B cell (primary cell): Measurements from ENCODE around the gene NRXN2.

Experiments
- CTCF ChIP-seq: fragments of 200-600 bp; IDR thresholded peaks from one replicate; pipeline ENCODE4 v1.8.0; 2022; ENCODE audit warnings: antibody characterized with exemption, mild to moderate bottlenecking
- EZH2 ChIP-seq: IDR thresholded peaks from 2 replicates; pipeline ENCODE4 v1.6.1; 2012; ENCODE audit warnings: borderline replicate concordance, low read depth, mild to moderate bottlenecking, moderate library complexity, low read length; ENCODE audit not compliant: insufficient read depth, poor library complexity, severe bottlenecking

- TF ChIP-seq CTCF, result no peak
- TF ChIP-seq EZH2, result no peak
Observed at GRCh38 chr11:64556721-64557250, 166.2 kb downstream of the NRXN2 start.
